C4-2B (cell line): ENCODE measurements around the gene TSPAN4.

Experiments used
- ZFX ChIP-seq: fragments of 450-650 bp; IDR thresholded peaks from 2 replicates; pipeline ENCODE4 v1.6.1; 2017
- TF ChIP-seq, protein P1 (sequence below): fragments of 450-650 bp; conservative IDR thresholded peaks from 2 replicates; pipeline ENCODE4 v1.5.1; 2017; ENCODE audit warnings: mild to moderate bottlenecking

DNA sequence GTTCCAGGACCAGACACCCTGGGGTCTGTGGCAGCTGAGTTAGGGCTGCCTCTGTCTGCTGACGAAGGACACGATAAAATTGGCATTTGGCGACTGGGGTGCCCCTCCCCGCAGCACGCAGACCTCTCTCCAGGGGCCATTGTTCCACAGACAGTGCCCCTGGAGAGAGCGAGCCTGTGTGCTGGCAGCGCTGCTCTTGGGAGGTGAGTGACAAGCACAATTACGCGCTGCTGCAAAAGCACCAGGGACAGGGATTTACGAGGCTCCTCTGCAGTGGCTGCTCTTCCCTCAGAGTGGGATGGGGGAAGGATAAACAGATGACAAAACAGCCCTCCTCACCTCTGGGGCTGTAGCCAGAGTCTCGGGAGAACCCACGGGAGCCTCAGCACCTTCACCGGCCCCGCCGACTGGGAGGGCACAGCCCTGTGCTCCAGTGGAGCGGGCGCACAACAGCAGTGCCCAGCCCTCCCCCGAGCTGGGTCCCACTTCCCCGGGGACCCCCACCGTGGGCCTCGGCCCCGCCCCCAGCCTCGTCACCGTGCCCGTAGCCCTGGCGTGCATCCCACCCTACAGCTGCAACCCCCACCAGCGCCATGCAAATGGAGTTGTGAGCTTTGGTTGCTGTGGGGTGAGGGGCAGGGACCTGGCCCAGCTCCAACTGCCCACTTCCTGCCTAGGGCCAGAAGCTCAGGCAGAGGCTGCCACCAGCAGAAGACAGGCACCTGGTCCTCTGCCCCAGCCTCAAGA, 48.3 kb downstream of the TSPAN4 start:
- TF ChIP-seq, protein P1, sequence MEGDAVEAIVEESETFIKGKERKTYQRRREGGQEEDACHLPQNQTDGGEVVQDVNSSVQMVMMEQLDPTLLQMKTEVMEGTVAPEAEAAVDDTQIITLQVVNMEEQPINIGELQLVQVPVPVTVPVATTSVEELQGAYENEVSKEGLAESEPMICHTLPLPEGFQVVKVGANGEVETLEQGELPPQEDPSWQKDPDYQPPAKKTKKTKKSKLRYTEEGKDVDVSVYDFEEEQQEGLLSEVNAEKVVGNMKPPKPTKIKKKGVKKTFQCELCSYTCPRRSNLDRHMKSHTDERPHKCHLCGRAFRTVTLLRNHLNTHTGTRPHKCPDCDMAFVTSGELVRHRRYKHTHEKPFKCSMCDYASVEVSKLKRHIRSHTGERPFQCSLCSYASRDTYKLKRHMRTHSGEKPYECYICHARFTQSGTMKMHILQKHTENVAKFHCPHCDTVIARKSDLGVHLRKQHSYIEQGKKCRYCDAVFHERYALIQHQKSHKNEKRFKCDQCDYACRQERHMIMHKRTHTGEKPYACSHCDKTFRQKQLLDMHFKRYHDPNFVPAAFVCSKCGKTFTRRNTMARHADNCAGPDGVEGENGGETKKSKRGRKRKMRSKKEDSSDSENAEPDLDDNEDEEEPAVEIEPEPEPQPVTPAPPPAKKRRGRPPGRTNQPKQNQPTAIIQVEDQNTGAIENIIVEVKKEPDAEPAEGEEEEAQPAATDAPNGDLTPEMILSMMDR = no peak
- TF ChIP-seq ZFX = no peak
